HCT116 (cell line): Measurements from ENCODE around the gene IL18RAP.

Source experiments
- ATF3 ChIP-seq: IDR thresholded peaks from 2 replicates; pipeline ENCODE4 v1.6.1; 2012
- CEBPB ChIP-seq: IDR thresholded peaks from 2 replicates; pipeline ENCODE4 v1.6.1; 2012; ENCODE audit warnings: low read depth
- CTCF ChIP-seq, 3 experiments: fragments of 200-600 bp in 1 of 3; sonication (generic) in 1 of 3; IDR thresholded peaks in 2 of 3; conservative IDR thresholded peaks in 1 of 3; 2 replicates each; pipeline ENCODE4 v1.5.1; 2012 to 2017; ENCODE audit warnings: low read depth in 2 of 3, low read length in 2 of 3, antibody characterized with exemption in 1 of 3, borderline replicate concordance in 1 of 3, control low read depth in 1 of 3, mild to moderate bottlenecking in 1 of 3, mixed read lengths in 1 of 3, mixed run types in 1 of 3, moderate library complexity in 1 of 3; ENCODE audit not compliant: insufficient read depth in 1 of 3
- EZH2 ChIP-seq: fragments of 200-600 bp; sonication (generic); IDR thresholded peaks from 2 replicates; pipeline ENCODE4 v1.6.1; 2017; ENCODE audit warnings: antibody characterized with exemption, mixed run types
- EZH2phosphoT487 ChIP-seq: fragments of 200-600 bp; IDR thresholded peaks from 2 replicates; pipeline ENCODE4 v1.6.1; 2018; ENCODE audit warnings: antibody characterized with exemption, borderline replicate concordance
- FOSL1 ChIP-seq: IDR thresholded peaks from 2 replicates; pipeline ENCODE4 v1.6.1; 2012; ENCODE audit warnings: low read depth
- MAX ChIP-seq: IDR thresholded peaks from 2 replicates; pipeline ENCODE4 v1.6.1; 2012
- POLR2A ChIP-seq: IDR thresholded peaks from 2 replicates; pipeline ENCODE4 v1.7.0; 2011; ENCODE audit warnings: borderline replicate concordance; ENCODE audit not compliant: insufficient read depth, insufficient read length; ENCODE audit errors: extremely low read depth
- POLR2AphosphoS5 ChIP-seq: IDR thresholded peaks from 2 replicates; pipeline ENCODE4 v1.6.1; 2011; ENCODE audit warnings: mild to moderate bottlenecking, low read depth, low read length, moderate library complexity
- SIN3A ChIP-seq: IDR thresholded peaks from 2 replicates; pipeline ENCODE4 v1.6.1; 2012; ENCODE audit warnings: low read depth
- SP1 ChIP-seq: IDR thresholded peaks from 2 replicates; pipeline ENCODE4 v1.6.1; 2012; ENCODE audit warnings: low read depth
- SRF ChIP-seq: IDR thresholded peaks from 2 replicates; pipeline ENCODE4 v1.6.1; 2012; ENCODE audit warnings: low read depth
- ZNF274 ChIP-seq: fragments of 200-500 bp; sonication (Bioruptor generic); IDR thresholded peaks from 2 replicates; pipeline ENCODE4 v1.6.1; 2014; ENCODE audit warnings: mild to moderate bottlenecking, low read depth, low read length, inconsistent platforms

GRCh38 chr2:102478686-102479470 is 55.9 kb downstream of the IL18RAP start:
- TF ChIP-seq CEBPB = no peak
- no peak for TF ChIP-seq POLR2AphosphoS5
- no peak for TF ChIP-seq EZH2phosphoT487
- no peak for TF ChIP-seq POLR2A
- TF ChIP-seq CTCF (IDR thresholded peaks at IDR 0.05 in 2 of 3, conservative IDR thresholded peaks at IDR 0.05 in 1 of 3; ENCODE audit: borderline replicate concordance in 1 of 3, insufficient read depth in 1 of 3, low read depth in 2 of 3, low read length in 2 of 3) = no peak
- TF ChIP-seq FOSL1 = no peak
- no peak for TF ChIP-seq MAX
- TF ChIP-seq SP1 = no peak
- TF ChIP-seq EZH2 = no peak
- TF ChIP-seq ZNF274 = no peak
- TF ChIP-seq ATF3 = no peak
- no peak for TF ChIP-seq SRF
- no peak for TF ChIP-seq SIN3A
